HCT116 (cell line): Measurements from ENCODE around the gene COLEC11. TPM values are rescaled to one million over a fixed set of nuclear protein-coding genes. Genes with fewer than 3 reads are reported as not detected.

ENCODE experiments used
- ATAC-seq: fragments of 200-7000 bp; cut with Tn5 transposase; 2 replicates; pipeline ENCODE4 v1.9.1; 2020; ENCODE audit warnings: mild to moderate bottlenecking, moderate library complexity
- BruUV-seq: library from RNA; stranded (reverse); fragments of 400-500 nt; replicated peaks from 2 replicates; lab custom pipeline; 2021; lab: Mats Ljungman, UMichigan
- CTCF ChIA-PET: fragments of 300-600 bp; sonication (Branson Sonifier 250); formaldehyde crosslinking; loops from one replicate; lab custom pipeline; 2021; ENCODE audit warnings: antibody characterized with exemption; lab: Charles Lee
- POLR2A ChIA-PET: fragments of 300-600, 350-600 bp; sonication (Branson Sonifier 250); formaldehyde crosslinking; loops from one replicate; lab custom pipeline; 2021; ENCODE audit warnings: antibody characterized with exemption; lab: Charles Lee
- RAD21 ChIA-PET, 2 experiments: fragments of 300-600 bp; sonication (Branson Sonifier 250); formaldehyde crosslinking; loops; one replicate each; lab custom pipeline; 2023; ENCODE audit warnings: low total read pairs in 2 of 2; ENCODE audit not compliant: uncharacterized antibody in 2 of 2, unreplicated experiment in 2 of 2, low non-redundant PET in 1 of 2; lab: Charles Lee
- DNase-seq: peaks from one replicate; pipeline ENCODE4 v3.0.0-alpha.2; 2010; ENCODE audit warnings: low read depth, low spot score
- H2AFZ ChIP-seq: fragments of 200-600 bp; shearing (Covaris generic), sonication (generic); 2 replicates; pipeline ENCODE4 v1.6.1; 2017; ENCODE audit warnings: low read depth, mixed run types, mixed read lengths, antibody characterized with exemption, low read length; ENCODE audit not compliant: poor library complexity, severe bottlenecking
- H3K27ac ChIP-seq: 2 replicates; pipeline ENCODE4 v1.5.1; 2012; ENCODE audit warnings: low read depth, low read length
- H3K27me3 ChIP-seq: fragments of 200-600 bp; sonication (generic); 2 replicates; pipeline ENCODE4 v1.6.1; 2016; ENCODE audit warnings: mixed run types, low read length, mixed read lengths; ENCODE audit not compliant: insufficient read depth
- H3K36me3 ChIP-seq, 2 experiments: fragments of 200-500 bp in 1 of 2; fragments of 200-600 bp in 1 of 2; sonication (Bioruptor generic) in 1 of 2; sonication (generic) in 1 of 2; 2 replicates each; pipeline versions ENCODE4 v1.5.1 to v1.6.1; 2014 to 2016; ENCODE audit warnings: low read length in 2 of 2, inconsistent platforms in 1 of 2, mixed read lengths in 1 of 2, mixed run types in 1 of 2; ENCODE audit not compliant: insufficient read depth in 2 of 2, control insufficient read depth in 1 of 2
- H3K4me1 ChIP-seq, 2 experiments: fragments of 200-600 bp in 1 of 2; sonication (generic) in 1 of 2; 2 replicates each; pipeline versions ENCODE4 v1.5.1 to v1.6.1; 2012 to 2017; ENCODE audit warnings: low read length in 2 of 2, inconsistent platforms in 1 of 2, mild to moderate bottlenecking in 1 of 2, mixed read lengths in 1 of 2, mixed run types in 1 of 2, moderate library complexity in 1 of 2; ENCODE audit not compliant: insufficient read depth in 2 of 2, control insufficient read depth in 1 of 2
- H3K4me2 ChIP-seq: fragments of 200-600 bp; sonication (generic); 2 replicates; pipeline ENCODE4 v1.6.1; 2017; ENCODE audit warnings: mixed run types, low read length, mixed read lengths
- H3K4me3 ChIP-seq, 2 experiments: fragments of 200-600 bp in 1 of 2; sonication (generic) in 1 of 2; replicated peaks in 1 of 2; 2 replicates each; pipeline ENCODE4 v1.5.1; 2011 to 2016; ENCODE audit warnings: low read length in 2 of 2, control low read depth in 1 of 2, low read depth in 1 of 2, mild to moderate bottlenecking in 1 of 2, mixed read lengths in 1 of 2, mixed run types in 1 of 2
- H3K79me2 ChIP-seq: fragments of 200-600 bp; sonication (generic); 2 replicates; pipeline ENCODE4 v1.6.1; 2017; ENCODE audit warnings: mild to moderate bottlenecking, mixed run types, low read length, moderate library complexity, mixed read lengths; ENCODE audit not compliant: insufficient read depth
- H3K9ac ChIP-seq: fragments of 200-600 bp; sonication (generic); 2 replicates; pipeline ENCODE4 v1.6.1; 2016; ENCODE audit warnings: low read length, mixed read lengths
- H3K9me2 ChIP-seq: fragments of 200-600 bp; sonication (generic), shearing (Covaris generic); 2 replicates; pipeline ENCODE4 v1.6.1; 2017; ENCODE audit warnings: mixed run types, mild to moderate bottlenecking, moderate library complexity; ENCODE audit not compliant: insufficient read depth
- H3K9me3 ChIP-seq, 2 experiments: fragments of 200-500 bp in 1 of 2; fragments of 200-600 bp in 1 of 2; sonication (Bioruptor generic) in 1 of 2; sonication (generic) in 1 of 2; 2 replicates each; pipeline ENCODE4 v1.6.1; 2014 to 2017; ENCODE audit warnings: low read length in 2 of 2, mixed read lengths in 2 of 2, inconsistent platforms in 1 of 2, low read depth in 1 of 2, mild to moderate bottlenecking in 1 of 2, mixed run types in 1 of 2, moderate library complexity in 1 of 2; ENCODE audit not compliant: control insufficient read depth in 1 of 2, insufficient read depth in 1 of 2
- H4K20me1 ChIP-seq: fragments of 200-600 bp; sonication (generic), shearing (Covaris generic); 2 replicates; pipeline ENCODE4 v1.6.1; 2017; ENCODE audit warnings: mixed run types, mild to moderate bottlenecking, moderate library complexity; ENCODE audit not compliant: insufficient read depth
- ELF1 ChIP-seq: IDR thresholded peaks from 2 replicates; pipeline ENCODE4 v1.6.1; 2012; ENCODE audit warnings: low read depth, borderline replicate concordance
- JUND ChIP-seq: IDR thresholded peaks from 2 replicates; pipeline ENCODE4 v1.6.1; 2012
- POLR2AphosphoS5 ChIP-seq: IDR thresholded peaks from 2 replicates; pipeline ENCODE4 v1.6.1; 2011; ENCODE audit warnings: mild to moderate bottlenecking, low read depth, low read length, moderate library complexity
- YY1 ChIP-seq: IDR thresholded peaks from 2 replicates; pipeline ENCODE4 v1.6.1; 2011; ENCODE audit warnings: low read length, low read depth, moderate library complexity, mild to moderate bottlenecking; ENCODE audit not compliant: insufficient replicate concordance; ENCODE audit errors: extremely low read depth
- intact Hi-C: fragments of 100-400 bp; cut with micrococcal nuclease; formaldehyde crosslinking; loops from 2 replicates; pipeline ENCODE4 v1.10.0; 2022
- total RNA-seq: library from RNA; stranded (reverse); gene quantifications from one replicate; pipeline ENCODE4 v1.2.1, GENCODE V29; 2021; ENCODE audit not compliant: unreplicated experiment
- TF ChIP-seq, protein P1 (sequence below): IDR thresholded peaks from 2 replicates; pipeline ENCODE4 v1.6.1; 2012; ENCODE audit warnings: low read depth

Gene COLEC11
- total RNA-seq, 1 experiment from 2014 or later: 0.15 TPM

DNA sequence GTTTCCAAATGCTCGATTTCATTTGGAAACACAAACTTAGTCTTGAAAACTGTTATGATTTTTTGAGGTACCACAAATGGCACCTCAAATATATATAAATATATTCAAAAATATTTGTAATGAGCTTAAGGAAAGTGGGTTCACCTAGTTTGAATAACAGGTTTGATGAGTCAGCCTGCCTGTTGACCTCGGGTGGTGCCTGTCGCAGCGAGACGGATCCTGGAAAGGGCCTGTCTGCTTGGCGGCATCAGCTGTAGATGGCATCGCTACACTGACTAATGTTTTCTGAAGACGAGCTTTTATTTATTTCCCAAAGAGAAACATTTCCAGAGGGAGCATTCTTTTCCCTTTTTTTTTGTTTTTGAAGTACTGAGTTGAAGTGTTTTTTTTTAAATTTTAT, 70.0 kb downstream of the COLEC11 start:
- POLR2A ChIA-PET: no interaction called here
- RAD21 ChIA-PET: no interaction called here
- Histone ChIP-seq H3K4me1 (peaks cover 14 to 31% of the 10 kb centered on the region in 2 experiments), H3K79me2 (no peaks in the 10 kb centered on the region), H3K9me2 (no peaks in the 10 kb centered on the region), H3K36me3 (no peaks in the 10 kb centered on the region), H3K4me2 (no peak overlapping the region), H3K4me3 (no peak overlapping the region), H3K27ac (no peak overlapping the region), H3K27me3 (no peaks in the 10 kb centered on the region), H4K20me1 (no peaks in the 10 kb centered on the region), H2AFZ (no peak overlapping the region), H3K9me3 (no peaks in the 10 kb centered on the region), H3K9ac (no peak overlapping the region)
- CTCF ChIA-PET: no interaction called here
- DNase-seq: no peak
- BruUV-seq: no TSS peak
- TF ChIP-seq ELF1: no peak
- TF ChIP-seq, protein P1, sequence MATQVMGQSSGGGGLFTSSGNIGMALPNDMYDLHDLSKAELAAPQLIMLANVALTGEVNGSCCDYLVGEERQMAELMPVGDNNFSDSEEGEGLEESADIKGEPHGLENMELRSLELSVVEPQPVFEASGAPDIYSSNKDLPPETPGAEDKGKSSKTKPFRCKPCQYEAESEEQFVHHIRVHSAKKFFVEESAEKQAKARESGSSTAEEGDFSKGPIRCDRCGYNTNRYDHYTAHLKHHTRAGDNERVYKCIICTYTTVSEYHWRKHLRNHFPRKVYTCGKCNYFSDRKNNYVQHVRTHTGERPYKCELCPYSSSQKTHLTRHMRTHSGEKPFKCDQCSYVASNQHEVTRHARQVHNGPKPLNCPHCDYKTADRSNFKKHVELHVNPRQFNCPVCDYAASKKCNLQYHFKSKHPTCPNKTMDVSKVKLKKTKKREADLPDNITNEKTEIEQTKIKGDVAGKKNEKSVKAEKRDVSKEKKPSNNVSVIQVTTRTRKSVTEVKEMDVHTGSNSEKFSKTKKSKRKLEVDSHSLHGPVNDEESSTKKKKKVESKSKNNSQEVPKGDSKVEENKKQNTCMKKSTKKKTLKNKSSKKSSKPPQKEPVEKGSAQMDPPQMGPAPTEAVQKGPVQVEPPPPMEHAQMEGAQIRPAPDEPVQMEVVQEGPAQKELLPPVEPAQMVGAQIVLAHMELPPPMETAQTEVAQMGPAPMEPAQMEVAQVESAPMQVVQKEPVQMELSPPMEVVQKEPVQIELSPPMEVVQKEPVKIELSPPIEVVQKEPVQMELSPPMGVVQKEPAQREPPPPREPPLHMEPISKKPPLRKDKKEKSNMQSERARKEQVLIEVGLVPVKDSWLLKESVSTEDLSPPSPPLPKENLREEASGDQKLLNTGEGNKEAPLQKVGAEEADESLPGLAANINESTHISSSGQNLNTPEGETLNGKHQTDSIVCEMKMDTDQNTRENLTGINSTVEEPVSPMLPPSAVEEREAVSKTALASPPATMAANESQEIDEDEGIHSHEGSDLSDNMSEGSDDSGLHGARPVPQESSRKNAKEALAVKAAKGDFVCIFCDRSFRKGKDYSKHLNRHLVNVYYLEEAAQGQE: no peak
- TF ChIP-seq POLR2AphosphoS5: no peak
- TF ChIP-seq JUND: no peak
- no peak for TF ChIP-seq YY1
- ATAC-seq: no peak
- intact Hi-C loops: no loop called here
